Activated CD4-positive, alpha-beta memory T cell treated with anti-CD3 and anti-CD28 coated beads, Interleukin-2, amount 10 ng/mL, durations not matched to agents 7 days and 5 days (primary cell): ENCODE results near the gene MRPL55. TPM values are rescaled to one million over a fixed set of nuclear protein-coding genes. Genes with fewer than 3 reads are reported as not detected.

Source experiments
- CTCF ChIA-PET: fragments of 350-600 bp; sonication (Branson Sonifier 250); formaldehyde crosslinking; loops from one replicate; lab custom pipeline; 2021; ENCODE audit warnings: antibody characterized with exemption, inconsistent platforms; lab: Charles Lee
- POLR2A ChIA-PET: fragments of 350-600 bp; sonication (Branson Sonifier 250); formaldehyde crosslinking; loops from one replicate; lab custom pipeline; 2021; ENCODE audit warnings: antibody characterized with exemption; lab: Charles Lee
- DNase-seq: peaks from one replicate; pipeline ENCODE4 v3.0.0-alpha.2; 2020
- H3K27ac Mint-ChIP-seq: one replicate; pipeline ENCODE4 v1.8.0; 2021; ENCODE audit warnings: mild to moderate bottlenecking, mixed read lengths
- H3K27me3 Mint-ChIP-seq: one replicate; pipeline ENCODE4 v1.8.0; 2021; ENCODE audit warnings: mixed read lengths
- H3K36me3 Mint-ChIP-seq: one replicate; pipeline ENCODE4 v1.8.0; 2021; ENCODE audit warnings: low read depth, mixed read lengths
- H3K4me1 Mint-ChIP-seq: one replicate; pipeline ENCODE4 v1.8.0; 2021; ENCODE audit warnings: mixed read lengths
- H3K4me3 Mint-ChIP-seq: one replicate; pipeline ENCODE4 v1.8.0; 2021; ENCODE audit warnings: mild to moderate bottlenecking, mixed read lengths
- H3K9me3 Mint-ChIP-seq: one replicate; pipeline ENCODE4 v1.8.0; 2021; ENCODE audit warnings: mixed read lengths
- total RNA-seq, 2 experiments: library from RNA; stranded (reverse); gene quantifications; one replicate each; pipeline ENCODE4 v1.2.3, GENCODE V29; 2021

Gene MRPL55
- total RNA-seq, 2 experiments from 2014 or later, result 43.1 to 43.9 TPM

GRCh38 chr1:228104526-228105269, 4.4 kb downstream of the MRPL55 start:
- Mint-ChIP-seq H3K36me3 (peaks cover 17% of the 10 kb centered on the region), H3K27ac (peak overlapping the region; percentile 70), H3K4me3 (peak overlapping the region; percentile 85), H3K4me1 (peaks cover 56% of the 10 kb centered on the region), H3K27me3 (no peaks in the 10 kb centered on the region), H3K9me3 (no peaks in the 10 kb centered on the region)
- CTCF ChIA-PET, result no interaction called here
- DNase-seq, result no peak
- POLR2A ChIA-PET, result interaction anchor here (1.0 to 1.8 kb wide), 5 partner anchors 13 to 62 kb away, joined by 3 to 11 read pairs (median 4); partner anchors contain the start of genes GUK1 and IBA57

DNA sequence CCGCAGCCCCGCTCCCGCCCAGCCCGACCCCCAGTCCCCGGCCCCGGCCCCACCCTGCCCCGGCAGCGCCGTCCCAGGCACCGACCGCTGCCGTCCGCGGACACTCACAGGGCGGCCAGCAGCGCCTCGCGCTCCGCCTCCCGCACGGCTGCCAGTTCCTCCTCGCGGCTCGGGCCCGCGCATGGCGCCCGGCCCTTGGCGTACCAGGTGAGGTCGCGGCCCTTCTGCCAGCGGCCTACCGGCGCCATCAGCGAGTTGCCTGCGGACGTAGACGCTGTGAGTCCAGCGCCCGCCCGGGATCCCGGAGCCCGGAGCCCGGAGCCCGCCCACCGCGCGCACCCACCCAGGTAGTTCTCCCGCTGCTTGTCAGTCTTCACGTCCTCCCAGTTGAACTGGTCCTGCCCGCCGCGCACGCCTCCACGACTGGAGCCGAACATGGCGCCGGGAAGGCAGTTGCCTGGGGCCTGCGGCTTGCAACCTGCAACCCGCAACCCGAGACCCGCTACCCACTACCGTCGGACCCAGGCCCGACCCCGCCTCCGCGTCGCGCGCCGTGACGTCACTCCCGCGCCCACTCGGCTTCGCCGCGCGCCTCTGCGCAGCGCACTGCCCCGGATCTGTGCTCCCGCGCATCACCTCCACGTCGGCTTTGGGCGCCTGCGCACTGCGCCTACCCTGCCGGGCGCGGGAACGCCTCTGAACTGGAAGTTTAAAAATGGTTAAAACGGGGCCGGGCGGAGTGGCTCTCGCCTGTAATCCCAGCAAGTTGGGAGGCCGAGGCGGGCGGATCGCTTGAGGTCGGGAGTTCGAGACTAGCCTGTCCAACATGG, 6.1 kb downstream of the MRPL55 start, which contains the start of gene C1orf35:
TSS of gene C1orf35 (minus strand) at position 535 of the 830 bp plus-strand sequence. CDS start at position 437, 98 bp downstream.
- Mint-ChIP-seq H3K4me3 (peak within 1 kb of the TSS; percentile 85), H3K27ac (peak within 1 kb of the TSS; percentile 86), H3K9me3 (no peaks in the 10 kb centered on the region), H3K36me3 (peaks cover 29% of the 10 kb centered on the region), H3K27me3 (no peaks in the 10 kb centered on the region), H3K4me1 (peaks cover 42% of the 10 kb centered on the region)
- CTCF ChIA-PET, result interaction anchor here (1.3 kb wide), 1 partner anchor 345 kb away, joined by 3 read pairs; no protein-coding TSS in a partner anchor
- DNase-seq, result peak; percentile 96
- POLR2A ChIA-PET, result interaction anchor here (1.0 to 1.6 kb wide), 6 partner anchors 11 to 354 kb away, joined by 3 to 13 read pairs (median 4); partner anchors contain the start of genes ARF1, GUK1 and IBA57

DNA sequence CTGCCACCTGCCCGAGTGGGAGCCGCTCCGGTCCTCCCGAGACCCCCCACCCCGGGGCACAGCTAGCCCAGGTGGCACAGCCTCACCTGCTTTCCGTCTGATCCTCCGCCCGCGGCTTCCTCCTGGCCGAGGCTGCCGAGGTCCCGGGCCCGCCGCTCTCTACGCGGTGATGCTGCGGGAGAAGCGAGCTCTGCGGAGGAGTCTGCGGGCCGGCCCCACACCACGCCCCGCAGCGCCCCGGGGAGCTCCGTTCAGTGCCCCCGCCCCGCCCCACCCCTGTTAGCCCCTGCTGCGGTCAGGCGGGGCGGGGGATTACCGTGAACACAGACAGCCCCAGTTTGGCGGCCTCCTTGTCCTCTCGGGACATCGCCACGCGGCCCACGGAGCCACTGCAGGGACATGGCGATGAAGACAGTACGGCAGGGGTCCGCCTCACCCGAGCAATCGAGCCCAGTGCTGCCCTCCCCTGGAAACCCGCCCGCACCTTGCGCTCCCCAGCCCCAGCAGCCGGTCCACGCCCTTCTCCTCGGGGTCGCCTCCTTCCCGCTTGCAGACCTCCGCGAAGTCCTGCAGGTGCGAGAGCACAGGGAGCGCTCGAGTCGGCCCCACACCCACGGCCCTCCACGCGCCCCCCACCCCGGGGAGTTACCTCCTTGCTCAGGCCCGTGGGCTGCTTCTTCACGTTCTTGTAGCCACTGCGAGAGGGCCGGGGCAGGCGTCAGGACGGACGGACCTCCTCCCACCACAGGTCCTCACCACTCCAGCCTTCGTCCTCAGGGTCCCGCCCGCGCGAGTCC, 6.9 kb downstream of the MRPL55 start:
- Mint-ChIP-seq H3K36me3 (peaks cover 37% of the 10 kb centered on the region), H3K27ac (peak overlapping the region; percentile 71), H3K27me3 (no peaks in the 10 kb centered on the region), H3K4me3 (peak overlapping the region; percentile 85), H3K9me3 (no peaks in the 10 kb centered on the region), H3K4me1 (peaks cover 37% of the 10 kb centered on the region)
- POLR2A ChIA-PET, result interaction anchor here (1.0 to 1.9 kb wide), 4 partner anchors 10 to 19 kb away, joined by 3 to 29 read pairs (median 4); partner anchors contain the start of gene ARF1
- DNase-seq, result peak; percentile 63
- CTCF ChIA-PET, result interaction anchor here (0.9 kb wide), 1 partner anchor 103 kb away, joined by 5 read pairs; no protein-coding TSS in a partner anchor

- H3K9me3 Mint-ChIP-seq, result no peaks in the 10 kb centered on the region
- H3K27me3 Mint-ChIP-seq, result no peaks in the 10 kb centered on the region
- H3K36me3 Mint-ChIP-seq, result peaks cover 38% of the 10 kb centered on the region
- H3K4me3 Mint-ChIP-seq, result peak overlapping the region; percentile 85
- POLR2A ChIA-PET, result interaction anchor here (1.0 to 2.0 kb wide), 5 partner anchors 9 to 19 kb away, joined by 3 to 29 read pairs (median 4); partner anchors contain the start of gene ARF1
- H3K4me1 Mint-ChIP-seq, result peaks cover 33% of the 10 kb centered on the region
- peak overlapping the region; percentile 81 for H3K27ac Mint-ChIP-seq
- CTCF ChIA-PET, result interaction anchor here (0.9 kb wide), 1 partner anchor 102 kb away, joined by 5 read pairs; no protein-coding TSS in a partner anchor
- DNase-seq, result no peak
Measured at GRCh38 chr1:228101614-228101993, 7.5 kb downstream of the MRPL55 start.

GRCh38 chr1:228100822-228101613, 8.1 kb downstream of the MRPL55 start:
- peak overlapping the region; percentile 85 for H3K4me3 Mint-ChIP-seq
- CTCF ChIA-PET, result no interaction called here

GRCh38 chr1:228099331-228099732, 9.8 kb downstream of the MRPL55 start:
- Mint-ChIP-seq H3K27me3 (no peaks in the 10 kb centered on the region), H3K36me3 (peaks cover 51% of the 10 kb centered on the region), H3K4me3 (no peak overlapping the region), H3K9me3 (peaks cover 11% of the 10 kb centered on the region), H3K4me1 (peaks cover 36% of the 10 kb centered on the region), H3K27ac (no peak overlapping the region)
- POLR2A ChIA-PET, result interaction anchor here (1.2 to 3.0 kb wide), 6 partner anchors 8 to 341 kb away, joined by 4 to 28 read pairs (median 8); partner anchors contain the start of gene ARF1
- CTCF ChIA-PET, result interaction anchor here (0.9 to 1.5 kb wide), 4 partner anchors 15 to 100 kb away, joined by 3 to 7 read pairs (median 4); partner anchors contain the start of gene IBA57
- peak; percentile 15 for DNase-seq

More at GRCh38 chr1:228100822-228101613, 8.1 kb downstream of the MRPL55 start:
- Mint-ChIP-seq H3K27me3 (no peaks in the 10 kb centered on the region), H3K4me1 (peaks cover 31% of the 10 kb centered on the region), H3K36me3 (peaks cover 38% of the 10 kb centered on the region), H3K9me3 (no peaks in the 10 kb centered on the region), H3K27ac (peak overlapping the region; percentile 81)
- peak; percentile 17 for DNase-seq
- POLR2A ChIA-PET, result interaction anchor here (1.2 to 2.0 kb wide), 5 partner anchors 9 to 18 kb away, joined by 3 to 29 read pairs (median 7); partner anchors contain the start of gene ARF1

- ChIA-PET POLR2A (interaction anchor here (0.8 to 3.0 kb wide), 6 partner anchors 9 to 340 kb away, joined by 3 to 28 read pairs (median 4); partner anchors contain the start of genes ARF1 and MRPL55), CTCF (interaction anchor here (0.9 to 1.5 kb wide), 4 partner anchors 14 to 99 kb away, joined by 3 to 7 read pairs (median 4); partner anchors contain the start of gene IBA57)
- no peaks in the 10 kb centered on the region for H3K27me3 Mint-ChIP-seq
- peaks cover 27% of the 10 kb centered on the region for H3K4me1 Mint-ChIP-seq
- H3K4me3 Mint-ChIP-seq, result no peak overlapping the region
- H3K27ac Mint-ChIP-seq, result no peak overlapping the region
- DNase-seq, result no peak
- peaks cover 56% of the 10 kb centered on the region for H3K36me3 Mint-ChIP-seq
- peaks cover 15% of the 10 kb centered on the region for H3K9me3 Mint-ChIP-seq
Measured at GRCh38 chr1:228098323-228098931, 10.7 kb downstream of the MRPL55 start.

- no peak overlapping the region for H3K27ac Mint-ChIP-seq
- peaks cover 18% of the 10 kb centered on the region for H3K9me3 Mint-ChIP-seq
- DNase-seq, result no peak
- CTCF ChIA-PET, result no interaction called here
- no peak overlapping the region for H3K4me3 Mint-ChIP-seq
- peaks cover 61% of the 10 kb centered on the region for H3K36me3 Mint-ChIP-seq
- POLR2A ChIA-PET, result interaction anchor here (0.8 to 3.0 kb wide), 5 partner anchors 8 to 339 kb away, joined by 3 to 28 read pairs (median 5); partner anchors contain the start of genes ARF1 and MRPL55
- H3K4me1 Mint-ChIP-seq, result peaks cover 22% of the 10 kb centered on the region
- no peaks in the 10 kb centered on the region for H3K27me3 Mint-ChIP-seq
Measured at GRCh38 chr1:228097333-228098081, 11.6 kb downstream of the MRPL55 start.

- Mint-ChIP-seq H3K27ac (no peak overlapping the region), H3K4me3 (no peak overlapping the region), H3K27me3 (no peaks in the 10 kb centered on the region), H3K4me1 (peaks cover 26% of the 10 kb centered on the region), H3K9me3 (peaks cover 21% of the 10 kb centered on the region), H3K36me3 (peaks cover 69% of the 10 kb centered on the region)
- DNase-seq, result no peak
- CTCF ChIA-PET, result no interaction called here
- POLR2A ChIA-PET, result no interaction called here
Measured at GRCh38 chr1:228096416-228097332, 12.4 kb downstream of the MRPL55 start.
